ENCODE data around the gene ATP10A. TPM values are rescaled to one million over a fixed set of nuclear protein-coding genes. Genes with fewer than 3 reads are reported as not detected.

ATP10A gene
- total and polyA plus RNA-seq, 9 of the 15 experiments (the other 6 are each of a cell fraction or from before 2014, with no cell fraction given): 0.09 TPM; not detected in 8

DNA sequence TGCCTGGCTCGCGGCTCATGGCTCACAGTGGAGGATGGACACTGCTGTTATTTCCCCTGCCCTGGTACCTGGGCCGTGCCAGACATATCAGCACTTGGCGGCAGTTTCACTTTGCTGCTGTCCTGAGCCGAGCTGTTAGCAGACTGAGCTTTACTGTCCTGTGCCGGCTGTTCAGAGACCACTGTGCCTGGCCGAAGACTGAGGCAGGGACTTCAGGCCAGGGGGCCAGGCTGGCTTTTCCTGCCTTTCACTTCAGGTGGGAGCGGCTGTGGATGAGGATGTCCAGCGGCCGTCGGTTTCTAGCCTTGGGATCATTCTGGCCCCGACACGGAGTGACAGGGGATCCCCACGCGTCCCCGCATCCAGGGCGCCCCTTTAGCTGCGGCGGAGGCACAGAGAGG lies 1.1 kb downstream of the ATP10A start:
- Histone ChIP-seq H3K9ac (ENCODE audit: insufficient read depth in 1 of 2, low read depth in 2 of 2, low read length in 2 of 2) (no peak overlapping the region), H3K36me3 (ENCODE audit: control insufficient read depth, insufficient read depth, low read length) (no peaks in the 10 kb centered on the region), H3K4me1 (replicated peaks in 1 of 2; ENCODE audit: control insufficient read depth in 2 of 2, insufficient read depth in 2 of 2, low read length in 2 of 2) (peaks cover 0 to 12% of the 10 kb centered on the region in 2 experiments; a peak in 1 of 5 replicates), H2AFZ (ENCODE audit: low read depth, low read length) (no peak overlapping the region), H3K9me1 (ENCODE audit: control insufficient read depth, insufficient read depth, low read length) (no peaks in the 10 kb centered on the region), H3K27ac (ENCODE audit: extremely low read depth, low read depth, low read length) (no peak overlapping the region), H3K4me2 (ENCODE audit: insufficient read depth, low read length) (no peak overlapping the region), H3K4me3 (no peak overlapping the region), H3K79me2 (ENCODE audit: control insufficient read depth, insufficient read depth, low read length) (no peaks in the 10 kb centered on the region), H3K27me3 (ENCODE audit: control insufficient read depth in 2 of 2, insufficient read depth in 2 of 2, low read length in 2 of 2) (peaks cover 0 to 44% of the 10 kb centered on the region in 2 experiments; a peak in 2 of 5 replicates), H4K20me1 (replicated peaks; ENCODE audit: control insufficient read depth, insufficient read depth, low read length) (no peaks in the 10 kb centered on the region; the same call in 1 of the 2 replicates), H3K9me3 (replicated peaks; ENCODE audit: control insufficient read depth, insufficient read depth, low read depth, low read length) (no peaks in the 10 kb centered on the region)
- ATAC-seq (no peak), FAIRE-seq (no peak), DNase-seq (ENCODE audit: extremely low read depth in 1 of 4, low spot score in 3 of 4) (no peak)
- no TSS peak for BruUV-seq (replicated peaks)
- TF ChIP-seq, protein P1, sequence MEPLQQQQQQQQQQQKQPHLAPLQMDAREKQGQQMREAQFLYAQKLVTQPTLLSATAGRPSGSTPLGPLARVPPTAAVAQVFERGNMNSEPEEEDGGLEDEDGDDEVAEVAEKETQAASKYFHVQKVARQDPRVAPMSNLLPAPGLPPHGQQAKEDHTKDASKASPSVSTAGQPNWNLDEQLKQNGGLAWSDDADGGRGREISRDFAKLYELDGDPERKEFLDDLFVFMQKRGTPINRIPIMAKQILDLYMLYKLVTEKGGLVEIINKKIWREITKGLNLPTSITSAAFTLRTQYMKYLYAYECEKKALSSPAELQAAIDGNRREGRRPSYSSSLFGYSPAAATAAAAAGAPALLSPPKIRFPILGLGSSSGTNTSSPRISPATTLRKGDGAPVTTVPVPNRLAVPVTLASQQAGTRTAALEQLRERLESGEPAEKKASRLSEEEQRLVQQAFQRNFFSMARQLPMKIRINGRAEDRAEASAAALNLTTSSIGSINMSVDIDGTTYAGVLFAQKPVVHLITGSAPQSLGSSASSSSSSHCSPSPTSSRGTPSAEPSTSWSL (CRISPR knock-in tag; IDR thresholded peaks at IDR 0.05; ENCODE audit: borderline replicate concordance): no peak
- TF ChIP-seq MAZ (CRISPR knock-in tag; conservative IDR thresholded peaks at IDR 0.05 in 1 of 2, IDR thresholded peaks at IDR 0.05 in 1 of 2) (no peak), NONO (IDR thresholded peaks at IDR 0.05; ENCODE audit: low read depth in 2 of 2, low read length in 1 of 2) (no peak), SREBF1 (IDR thresholded peaks at IDR 0.05; ENCODE audit: borderline replicate concordance, low read depth, low read length) (no peak), RAD21 (CRISPR knock-in tag; conservative IDR thresholded peaks at IDR 0.05 in 1 of 2, IDR thresholded peaks at IDR 0.05 in 1 of 2) (no peak), MYBL2 (IDR thresholded peaks at IDR 0.05; ENCODE audit: low read depth) (no peak), MYBL2 (CRISPR knock-in tag; IDR thresholded peaks at IDR 0.05; ENCODE audit: borderline replicate concordance) (no peak), NUFIP1 (IDR thresholded peaks at IDR 0.05; ENCODE audit: partially characterized antibody) (no peak)
- TF ChIP-seq, protein P2, sequence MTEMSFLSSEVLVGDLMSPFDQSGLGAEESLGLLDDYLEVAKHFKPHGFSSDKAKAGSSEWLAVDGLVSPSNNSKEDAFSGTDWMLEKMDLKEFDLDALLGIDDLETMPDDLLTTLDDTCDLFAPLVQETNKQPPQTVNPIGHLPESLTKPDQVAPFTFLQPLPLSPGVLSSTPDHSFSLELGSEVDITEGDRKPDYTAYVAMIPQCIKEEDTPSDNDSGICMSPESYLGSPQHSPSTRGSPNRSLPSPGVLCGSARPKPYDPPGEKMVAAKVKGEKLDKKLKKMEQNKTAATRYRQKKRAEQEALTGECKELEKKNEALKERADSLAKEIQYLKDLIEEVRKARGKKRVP (CRISPR knock-in tag; IDR thresholded peaks at IDR 0.05): no peak
- TF ChIP-seq, protein P3, sequence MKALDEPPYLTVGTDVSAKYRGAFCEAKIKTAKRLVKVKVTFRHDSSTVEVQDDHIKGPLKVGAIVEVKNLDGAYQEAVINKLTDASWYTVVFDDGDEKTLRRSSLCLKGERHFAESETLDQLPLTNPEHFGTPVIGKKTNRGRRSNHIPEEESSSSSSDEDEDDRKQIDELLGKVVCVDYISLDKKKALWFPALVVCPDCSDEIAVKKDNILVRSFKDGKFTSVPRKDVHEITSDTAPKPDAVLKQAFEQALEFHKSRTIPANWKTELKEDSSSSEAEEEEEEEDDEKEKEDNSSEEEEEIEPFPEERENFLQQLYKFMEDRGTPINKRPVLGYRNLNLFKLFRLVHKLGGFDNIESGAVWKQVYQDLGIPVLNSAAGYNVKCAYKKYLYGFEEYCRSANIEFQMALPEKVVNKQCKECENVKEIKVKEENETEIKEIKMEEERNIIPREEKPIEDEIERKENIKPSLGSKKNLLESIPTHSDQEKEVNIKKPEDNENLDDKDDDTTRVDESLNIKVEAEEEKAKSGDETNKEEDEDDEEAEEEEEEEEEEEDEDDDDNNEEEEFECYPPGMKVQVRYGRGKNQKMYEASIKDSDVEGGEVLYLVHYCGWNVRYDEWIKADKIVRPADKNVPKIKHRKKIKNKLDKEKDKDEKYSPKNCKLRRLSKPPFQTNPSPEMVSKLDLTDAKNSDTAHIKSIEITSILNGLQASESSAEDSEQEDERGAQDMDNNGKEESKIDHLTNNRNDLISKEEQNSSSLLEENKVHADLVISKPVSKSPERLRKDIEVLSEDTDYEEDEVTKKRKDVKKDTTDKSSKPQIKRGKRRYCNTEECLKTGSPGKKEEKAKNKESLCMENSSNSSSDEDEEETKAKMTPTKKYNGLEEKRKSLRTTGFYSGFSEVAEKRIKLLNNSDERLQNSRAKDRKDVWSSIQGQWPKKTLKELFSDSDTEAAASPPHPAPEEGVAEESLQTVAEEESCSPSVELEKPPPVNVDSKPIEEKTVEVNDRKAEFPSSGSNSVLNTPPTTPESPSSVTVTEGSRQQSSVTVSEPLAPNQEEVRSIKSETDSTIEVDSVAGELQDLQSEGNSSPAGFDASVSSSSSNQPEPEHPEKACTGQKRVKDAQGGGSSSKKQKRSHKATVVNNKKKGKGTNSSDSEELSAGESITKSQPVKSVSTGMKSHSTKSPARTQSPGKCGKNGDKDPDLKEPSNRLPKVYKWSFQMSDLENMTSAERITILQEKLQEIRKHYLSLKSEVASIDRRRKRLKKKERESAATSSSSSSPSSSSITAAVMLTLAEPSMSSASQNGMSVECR (CRISPR knock-in tag; IDR thresholded peaks at IDR 0.05): no peak
- TF ChIP-seq, protein P4, sequence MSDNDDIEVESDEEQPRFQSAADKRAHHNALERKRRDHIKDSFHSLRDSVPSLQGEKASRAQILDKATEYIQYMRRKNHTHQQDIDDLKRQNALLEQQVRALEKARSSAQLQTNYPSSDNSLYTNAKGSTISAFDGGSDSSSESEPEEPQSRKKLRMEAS (CRISPR knock-in tag; IDR thresholded peaks at IDR 0.05): no peak
- TF ChIP-seq, protein P5, sequence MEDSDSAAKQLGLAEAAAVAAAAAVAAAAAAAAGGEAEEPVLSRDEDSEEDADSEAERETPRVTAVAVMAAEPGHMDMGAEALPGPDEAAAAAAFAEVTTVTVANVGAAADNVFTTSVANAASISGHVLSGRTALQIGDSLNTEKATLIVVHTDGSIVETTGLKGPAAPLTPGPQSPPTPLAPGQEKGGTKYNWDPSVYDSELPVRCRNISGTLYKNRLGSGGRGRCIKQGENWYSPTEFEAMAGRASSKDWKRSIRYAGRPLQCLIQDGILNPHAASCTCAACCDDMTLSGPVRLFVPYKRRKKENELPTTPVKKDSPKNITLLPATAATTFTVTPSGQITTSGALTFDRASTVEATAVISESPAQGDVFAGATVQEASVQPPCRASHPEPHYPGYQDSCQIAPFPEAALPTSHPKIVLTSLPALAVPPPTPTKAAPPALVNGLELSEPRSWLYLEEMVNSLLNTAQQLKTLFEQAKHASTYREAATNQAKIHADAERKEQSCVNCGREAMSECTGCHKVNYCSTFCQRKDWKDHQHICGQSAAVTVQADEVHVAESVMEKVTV (CRISPR knock-in tag; IDR thresholded peaks at IDR 0.05): no peak
- intact Hi-C loops (cut with micrococcal nuclease): loop anchor here (5.0 kb wide), 1 partner anchor 295 kb away; no protein-coding TSS in a partner anchor
- ChIA-PET CTCF (ENCODE audit: low intra/inter-chr PET ratio) (no interaction called here), POLR2A (no interaction called here)
- in situ Hi-C loops (cut with MboI): no loop called here
- 5% methylated on average over 9 of the region's 19 CpGs for WGBS (ENCODE audit: insufficient coverage, low coverage, missing lambda C conversion rate)
